DOHH2 (cell line): Measurements from ENCODE around the gene COX10.
"Not testable (repeated sequence)": the region's sequence is repeated elsewhere in the genome, so short reads cannot be mapped to it uniquely, and the experiment has no call there.

Experiments used
- H3F3A ChIP-seq: fragments of 200-600 bp; sonication (generic), shearing (Covaris generic); 2 replicates; pipeline ENCODE4 v1.6.0; 2016; ENCODE audit warnings: antibody characterized with exemption, mild to moderate bottlenecking; ENCODE audit not compliant: control insufficient read depth, insufficient read depth
- H3K27ac ChIP-seq: fragments of 200-600 bp; sonication (generic); 2 replicates; pipeline ENCODE4 v1.5.1; 2014; ENCODE audit warnings: low read depth, mild to moderate bottlenecking, low read length, moderate library complexity
- H3K27me3 ChIP-seq: fragments of 200-600 bp; sonication (generic); 2 replicates; pipeline ENCODE4 v1.6.1; 2014; ENCODE audit warnings: mild to moderate bottlenecking, low read length, mixed read lengths; ENCODE audit not compliant: control insufficient read depth
- H3K36me3 ChIP-seq: fragments of 200-600 bp; sonication (generic); 2 replicates; pipeline ENCODE4 v1.6.1; 2014; ENCODE audit warnings: mild to moderate bottlenecking, low read length, moderate library complexity, mixed read lengths; ENCODE audit not compliant: control insufficient read depth
- H3K4me1 ChIP-seq: fragments of 200-600 bp; sonication (generic); 2 replicates; pipeline ENCODE4 v1.6.1; 2014; ENCODE audit warnings: mild to moderate bottlenecking, low read length, mixed read lengths; ENCODE audit not compliant: control insufficient read depth
- H3K4me2 ChIP-seq: fragments of 200-600 bp; sonication (generic); 2 replicates; pipeline ENCODE4 v1.6.0; 2014; ENCODE audit warnings: mild to moderate bottlenecking, low read length, moderate library complexity
- H3K4me3 ChIP-seq: fragments of 200-600 bp; sonication (generic); 2 replicates; pipeline ENCODE4 v1.5.1; 2014; ENCODE audit warnings: mild to moderate bottlenecking, low read length, mixed read lengths
- H3K79me2 ChIP-seq: fragments of 200-600 bp; sonication (generic); 2 replicates; pipeline ENCODE4 v1.6.1; 2014; ENCODE audit warnings: mild to moderate bottlenecking, low read length, mixed read lengths; ENCODE audit not compliant: control insufficient read depth
- H3K9me2 ChIP-seq: fragments of 200-600 bp; sonication (generic); replicated peaks from 2 replicates; pipeline ENCODE4 v1.6.1; 2014; ENCODE audit warnings: mild to moderate bottlenecking, low read length, mixed read lengths; ENCODE audit not compliant: control insufficient read depth
- H3K9me3 ChIP-seq: fragments of 200-600 bp; sonication (generic); 2 replicates; pipeline ENCODE4 v1.6.1; 2014; ENCODE audit warnings: antibody characterized with exemption, low read length, mixed read lengths; ENCODE audit not compliant: control insufficient read depth, insufficient read depth
- H4K20me1 ChIP-seq: fragments of 200-600 bp; sonication (generic); 2 replicates; pipeline ENCODE4 v1.6.0; 2014; ENCODE audit warnings: low read depth, mild to moderate bottlenecking, antibody characterized with exemption, low read length, moderate library complexity; ENCODE audit not compliant: control insufficient read depth, insufficient read depth
- CTCF ChIP-seq: fragments of 200-600 bp; sonication (generic); IDR thresholded peaks from one replicate; pipeline ENCODE4 v1.5.1; 2014; ENCODE audit warnings: antibody characterized with exemption, mild to moderate bottlenecking, low read depth, low read length; ENCODE audit not compliant: poor library complexity, severe bottlenecking
- EZH2phosphoT487 ChIP-seq: fragments of 200-600 bp; sonication (generic); IDR thresholded peaks from 2 replicates; pipeline ENCODE4 v1.6.1; 2017; ENCODE audit warnings: borderline replicate concordance, mild to moderate bottlenecking, antibody characterized with exemption, low read length, moderate library complexity, mixed read lengths

COX10 gene

GRCh38 chr17:14158707-14159106, 89.4 kb downstream of the COX10 start:
- no peaks in the 10 kb centered on the region for H4K20me1 ChIP-seq
- H3K27me3 ChIP-seq = no peaks in the 10 kb centered on the region

GRCh38 chr17:14161419-14161818, 92.1 kb downstream of the COX10 start:
- no peak overlapping the region for H3K4me2 ChIP-seq
- no peak overlapping the region for H3K4me3 ChIP-seq
- H3K4me1 ChIP-seq = no peaks in the 10 kb centered on the region
- H4K20me1 ChIP-seq = no peaks in the 10 kb centered on the region
- no peak overlapping the region for H3K27ac ChIP-seq
- TF ChIP-seq CTCF (no peak), EZH2phosphoT487 (no peak)
- no peaks in the 10 kb centered on the region for H3K9me3 ChIP-seq
- no peaks in the 10 kb centered on the region for H3K27me3 ChIP-seq
- no peaks in the 10 kb centered on the region for H3K9me2 ChIP-seq
- H3K79me2 ChIP-seq = no peaks in the 10 kb centered on the region
- H3K36me3 ChIP-seq = peaks cover 6% of the 10 kb centered on the region; the same call in 1 of the 2 replicates
- no peaks in the 10 kb centered on the region for H3F3A ChIP-seq

More at GRCh38 chr17:14158707-14159106, 89.4 kb downstream of the COX10 start:
- Histone ChIP-seq H3K36me3 (peaks cover 6% of the 10 kb centered on the region; the same call in 1 of the 2 replicates), H3K79me2 (no peaks in the 10 kb centered on the region), H3K9me2 (no peaks in the 10 kb centered on the region), H3K9me3 (no peaks in the 10 kb centered on the region), H3K4me3 (no peak overlapping the region), H3F3A (no peaks in the 10 kb centered on the region), H3K27ac (no peak overlapping the region), H3K4me1 (no peaks in the 10 kb centered on the region), H3K4me2 (no peak overlapping the region)
- TF ChIP-seq EZH2phosphoT487 (no peak), CTCF (no peak)

- Histone ChIP-seq H3K4me3 (no peak overlapping the region), H3K36me3 (peaks cover 3% of the 10 kb centered on the region; the same call in 1 of the 2 replicates), H3K9me3 (peaks cover 17% of the 10 kb centered on the region; the same call in 1 of the 2 replicates), H3K4me2 (no peak overlapping the region), H3K79me2 (no peaks in the 10 kb centered on the region), H3F3A (no peaks in the 10 kb centered on the region), H4K20me1 (no peaks in the 10 kb centered on the region), H3K27ac (no peak overlapping the region), H3K27me3 (no peaks in the 10 kb centered on the region), H3K4me1 (no peaks in the 10 kb centered on the region), H3K9me2 (no peaks in the 10 kb centered on the region)
- no peak for TF ChIP-seq CTCF
- no peak for TF ChIP-seq EZH2phosphoT487
Measured at GRCh38 chr17:14165616-14166015, 96.3 kb downstream of the COX10 start.

DNA sequence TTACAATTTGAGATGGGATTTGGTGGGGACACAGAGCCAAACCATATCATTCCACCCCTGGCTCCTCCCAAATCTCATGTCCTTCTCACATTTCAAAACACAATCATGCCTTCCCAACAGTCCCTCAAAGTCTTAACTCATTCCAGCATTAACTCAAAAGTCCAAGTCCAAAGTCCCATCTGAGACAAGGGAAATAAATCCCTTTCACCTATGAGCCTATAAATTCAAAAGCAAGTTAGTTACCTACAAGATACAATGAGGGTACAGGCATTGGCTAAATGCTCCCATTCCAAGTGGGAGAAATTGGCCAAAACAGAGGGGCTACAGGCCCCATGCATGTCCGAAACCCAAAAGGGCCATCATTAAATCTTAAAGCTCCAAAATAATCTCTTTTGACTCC, 98.5 kb downstream of the COX10 start:
- not testable (repeated sequence) for H3K4me1 ChIP-seq

More for the DNA sequence above, 98.5 kb downstream of the COX10 start:
- not testable (repeated sequence) for H3F3A ChIP-seq, H3K4me3 ChIP-seq, H3K27ac ChIP-seq, H3K9me2 ChIP-seq, H3K4me2 ChIP-seq, H3K79me2 ChIP-seq, H4K20me1 ChIP-seq, H3K36me3 ChIP-seq, H3K27me3 ChIP-seq
- peaks cover 17% of the 10 kb centered on the region; the same call in 1 of the 2 replicates for H3K9me3 ChIP-seq
